ENCODE data around the gene FHOD3. TPM values are rescaled to one million over a fixed set of nuclear protein-coding genes. Genes with fewer than 3 reads are reported as not detected.

The FHOD3 gene
- total and polyA plus RNA-seq, 2 of the 8 experiments (the other 6 are each of a cell fraction or from before 2014, with no cell fraction given): 9.7 to 10.5 TPM

GRCh38 chr18:36401462-36401861 lies 103.9 kb downstream of the FHOD3 start:
- no peak overlapping the region for H3K27ac ChIP-seq (ENCODE audit: low read depth, low read length)
- no peak for DNase-seq (ENCODE audit: low read depth in 1 of 2, low spot score in 2 of 2)
- H3K23ac ChIP-seq (ENCODE audit: insufficient read length): no peak overlapping the region
- H2BK15ac ChIP-seq (ENCODE audit: low read length): no peak overlapping the region
- H3K14ac ChIP-seq (ENCODE audit: insufficient read length): no peak overlapping the region
- no peaks in the 10 kb centered on the region for H3K9me3 ChIP-seq (ENCODE audit: insufficient read depth in 2 of 2, low read depth in 1 of 2, low read length in 1 of 2)
- H2BK12ac ChIP-seq (ENCODE audit: low read depth, low read length): no peak overlapping the region
- no peak overlapping the region for H3K56ac ChIP-seq (replicated peaks; ENCODE audit: insufficient read length, low read depth, low read length)
- WGBS, 2 experiments (ENCODE audit: extremely low coverage in 1 of 2, insufficient coverage in 1 of 2, insufficient read length in 1 of 2, insufficient replicate concordance in 2 of 2, low coverage in 1 of 2, low lambda C conversion rate in 2 of 2, missing lambda C conversion rate in 1 of 2): 88% methylated on average over 2 of the region's 2 CpGs; no CpG with 5 or more reads in 1 of the 2 experiments
- H3K9ac ChIP-seq (replicated peaks in 1 of 4; ENCODE audit: extremely low read depth in 1 of 4, low read depth in 3 of 4, low read length in 3 of 4): no peak overlapping the region
- H2BK5ac ChIP-seq (ENCODE audit: low read depth, low read length): no peak overlapping the region
- H3K36me3 ChIP-seq (ENCODE audit: control insufficient read depth in 2 of 4, insufficient read depth in 4 of 4, low read length in 3 of 4): no peaks in the 10 kb centered on the region
- H3K4ac ChIP-seq (replicated peaks; ENCODE audit: insufficient read length, low read depth, low read length): no peak overlapping the region
- H2AFZ ChIP-seq (ENCODE audit: low read length): no peak overlapping the region
- H4K20me1 ChIP-seq (replicated peaks in 1 of 2; ENCODE audit: control insufficient read depth in 1 of 2, insufficient read depth in 2 of 2, low read length in 2 of 2): no peaks in the 10 kb centered on the region
- H2AK5ac ChIP-seq (ENCODE audit: low read depth, low read length): no peak overlapping the region
- no peak overlapping the region for H4K5ac ChIP-seq (ENCODE audit: insufficient read length, low read depth, low read length)
- ChIA-PET POLR2A (ENCODE audit: partially characterized antibody) (no interaction called here), CTCF (ENCODE audit: partially characterized antibody) (interaction anchor here (1.6 to 3.9 kb wide), 2 partner anchors 9 to 11 kb away, joined by 11 to 31 read pairs; no protein-coding TSS in a partner anchor)
- no peak overlapping the region for H3K18ac ChIP-seq (ENCODE audit: extremely low read depth, low read length)
- FAIRE-seq: no peak
- no peaks in the 10 kb centered on the region; the same call in 1 of the 2 replicates for H3K79me1 ChIP-seq (ENCODE audit: low read depth, low read length)
- H3K4me1 ChIP-seq (replicated peaks in 1 of 4; ENCODE audit: control insufficient read depth in 3 of 4, insufficient read depth in 4 of 4, low read length in 3 of 4): peaks cover 0 to 2% (median 2%) of the 10 kb centered on the region in 4 experiments; a peak in 2 of 7 replicates
- no peak overlapping the region for H2BK120ac ChIP-seq (replicated peaks; ENCODE audit: low read depth, low read length)
- H2BK20ac ChIP-seq (ENCODE audit: low read length): no peak overlapping the region
- H3K4me2 ChIP-seq (ENCODE audit: insufficient read depth in 1 of 2, low read depth in 2 of 2, low read length in 2 of 2): no peak overlapping the region
- no peak for TF ChIP-seq SP4 (IDR thresholded peaks at IDR 0.05; ENCODE audit: low read length)
- no peak for TF ChIP-seq BRCA1 (IDR thresholded peaks at IDR 0.05; ENCODE audit: low read depth, low read length)
- TF ChIP-seq CBX5 (IDR thresholded peaks at IDR 0.05; ENCODE audit: low read depth, low read length): no peak
- no peak for TF ChIP-seq HDAC6 (IDR thresholded peaks at IDR 0.05; ENCODE audit: low read depth, low read length)
- no peak for TF ChIP-seq EZH2 (IDR thresholded peaks at IDR 0.05; ENCODE audit: low read depth, low read length, severe bottlenecking)
- TF ChIP-seq YY1 (IDR thresholded peaks at IDR 0.05; ENCODE audit: low read depth, low read length): no peak
- no peak for TF ChIP-seq CTBP2 (IDR thresholded peaks at IDR 0.05; ENCODE audit: borderline replicate concordance, insufficient read depth, insufficient read length, low read length)
- no peak for TF ChIP-seq TAF7 (optimal IDR thresholded peaks at IDR 0.05; ENCODE audit: borderline replicate concordance, low read depth, low read length)
- no peak for TF ChIP-seq TEAD4 (IDR thresholded peaks at IDR 0.05; ENCODE audit: low read depth, low read length)
- no peaks in the 10 kb centered on the region for H3K79me2 ChIP-seq (ENCODE audit: control insufficient read depth in 1 of 2, insufficient read depth in 2 of 2, low read length in 2 of 2)
- H3K4me3 ChIP-seq (ENCODE audit: extremely low read depth in 1 of 4, insufficient read depth in 2 of 4, low read depth in 3 of 4, low read length in 4 of 4): no peak overlapping the region
- H3K23me2 ChIP-seq (ENCODE audit: low read depth, low read length): 0 out of 2 replicates have a peak, but pooled peaks cover 2% of the 10 kb centered on the region
- H3K27me3 ChIP-seq (replicated peaks in 1 of 4; ENCODE audit: control insufficient read depth in 3 of 4, extremely low read depth in 1 of 4, insufficient read depth in 3 of 4, low read length in 3 of 4): no peaks in the 10 kb centered on the region
- no peak overlapping the region for H4K91ac ChIP-seq (replicated peaks; ENCODE audit: insufficient read length, low read length)
- no peak overlapping the region for H4K8ac ChIP-seq (ENCODE audit: extremely low read depth, insufficient read depth, low read length)
